HG03066 (cell line): Measurements from ENCODE around the gene PNISR.

Source experiments
- ATAC-seq: cut with Tn5 transposase; IDR thresholded peaks from one replicate; pipeline ENCODE4 v1.9.1; 2021; ENCODE audit warnings: low read depth; ENCODE audit not compliant: unreplicated experiment

PNISR gene

GRCh38 chr6:99348288-99349170, 76.6 kb downstream of the PNISR start:
- ATAC-seq = no peak
